Keratinocyte (primary cell): Measurements from ENCODE around the gene ATF7. TPM values are rescaled to one million over a fixed set of nuclear protein-coding genes. Genes with fewer than 3 reads are reported as not detected.

Experiments used
- DNase-seq: peaks from one replicate; pipeline ENCODE4 v3.0.0-alpha.2; 2011; ENCODE audit warnings: low read depth, missing footprints, low spot score
- FAIRE-seq: peaks from 2 replicates; lab custom pipeline; 2011; peaks lifted over from hg19 to GRCh38; lab: Jason Lieb, UNC
- H2AFZ ChIP-seq: 2 replicates; pipeline ENCODE4 v1.6.0; 2012; ENCODE audit warnings: low read length, control low read depth, inconsistent platforms; ENCODE audit not compliant: control insufficient read depth
- H3K27ac ChIP-seq: 2 replicates; pipeline ENCODE4 v1.5.1; 2011; ENCODE audit warnings: low read length; ENCODE audit not compliant: control insufficient read depth, insufficient read depth
- H3K27me3 ChIP-seq: 3 replicates; pipeline ENCODE4 v1.6.0; 2011; ENCODE audit warnings: low read length; ENCODE audit not compliant: control insufficient read depth, insufficient read depth; ENCODE audit errors: extremely low read depth
- H3K36me3 ChIP-seq, 2 experiments: 2 replicates in 1 of 2; 3 replicates in 1 of 2; pipeline ENCODE4 v1.5.1; 2011; ENCODE audit warnings: low read length in 2 of 2, mild to moderate bottlenecking in 1 of 2; ENCODE audit not compliant: control insufficient read depth in 2 of 2, insufficient read depth in 2 of 2; ENCODE audit errors: extremely low read depth in 1 of 2
- H3K4me1 ChIP-seq: 3 replicates; pipeline ENCODE4 v1.5.1; 2011; ENCODE audit warnings: low read length; ENCODE audit not compliant: control insufficient read depth, insufficient read depth; ENCODE audit errors: extremely low read depth
- H3K4me2 ChIP-seq: 3 replicates; pipeline ENCODE4 v1.6.0; 2011; ENCODE audit warnings: low read depth, low read length; ENCODE audit not compliant: control insufficient read depth, insufficient read depth; ENCODE audit errors: extremely low read depth
- H3K4me3 ChIP-seq, 3 experiments: fragments of 200-600 bp in 1 of 3; sonication (generic) in 1 of 3; 2 replicates in 2 of 3; 3 replicates in 1 of 3; pipeline ENCODE4 v1.5.1; 2011 to 2016; ENCODE audit warnings: low read length in 3 of 3, mild to moderate bottlenecking in 3 of 3, control low read depth in 2 of 3, inconsistent platforms in 1 of 3, low read depth in 1 of 3, mixed read lengths in 1 of 3, mixed run types in 1 of 3, moderate library complexity in 1 of 3; ENCODE audit not compliant: control insufficient read depth in 2 of 3, insufficient read depth in 2 of 3; ENCODE audit errors: extremely low read depth in 1 of 3
- H3K79me2 ChIP-seq: 2 replicates; pipeline ENCODE4 v1.6.0; 2012; ENCODE audit warnings: low read length; ENCODE audit not compliant: control insufficient read depth, insufficient read depth
- H3K9ac ChIP-seq: 3 replicates; pipeline ENCODE4 v1.6.0; 2011; ENCODE audit warnings: low read length; ENCODE audit not compliant: control insufficient read depth, insufficient read depth; ENCODE audit errors: extremely low read depth
- H3K9me1 ChIP-seq: 3 replicates; pipeline ENCODE4 v1.6.0; 2011; ENCODE audit warnings: low read length; ENCODE audit not compliant: control insufficient read depth, insufficient read depth; ENCODE audit errors: extremely low read depth
- H3K9me3 ChIP-seq: 2 replicates; pipeline ENCODE4 v1.5.1; 2012; ENCODE audit warnings: low read depth, low read length; ENCODE audit not compliant: control insufficient read depth
- H4K20me1 ChIP-seq: 3 replicates; pipeline ENCODE4 v1.6.0; 2011; ENCODE audit warnings: low read length; ENCODE audit not compliant: control insufficient read depth, insufficient read depth; ENCODE audit errors: extremely low read depth
- EZH2 ChIP-seq: IDR thresholded peaks from one replicate; pipeline ENCODE4 v1.6.1; 2012; ENCODE audit warnings: inconsistent platforms, mild to moderate bottlenecking, low read length, moderate library complexity
- dilution Hi-C: fragments of 300-500 bp; cut with MboI; formaldehyde crosslinking; loops from one replicate; pipeline ENCODE4 v1.7.0; 2020; ENCODE audit warnings: low sequenced_read_pairs; ENCODE audit not compliant: extremely low pct_ligation_motif_present
- polyA minus RNA-seq, 3 experiments: library from RNA; depleted of rRNA, polyadenylated mRNA; stranded (reverse); fragments of >200 nt; gene quantifications; 1 replicate in 1 of 3; 2 replicates in 1 of 3; 3 replicates in 1 of 3; pipeline ENCODE4 v1.2.3, GENCODE V29; 2011
- polyA plus RNA-seq, 5 experiments: library from polyadenylated mRNA; depleted of rRNA in 3 of 5; stranded (reverse) in 3 of 5; stranded (forward) in 1 of 5; unstranded in 1 of 5; fragments of >200 nt; gene quantifications; 1 replicate in 1 of 5; 2 replicates in 3 of 5; 3 replicates in 1 of 5; pipeline versions ENCODE4 v1.2.1 to v1.2.3, GENCODE V29; 2011 to 2012; ENCODE audit warnings: missing spikeins in 2 of 5, low read depth in 1 of 5, low replicate concordance in 1 of 5
- TF ChIP-seq, protein P1 (sequence below), 3 experiments: IDR thresholded peaks in 1 of 3; conservative IDR thresholded peaks in 1 of 3; optimal IDR thresholded peaks in 1 of 3; 2 replicates in 2 of 3; 3 replicates in 1 of 3; pipeline versions ENCODE3 to v1.5.1; 2011; ENCODE audit warnings: low read length in 3 of 3, mild to moderate bottlenecking in 3 of 3, moderate library complexity in 2 of 3, control low read depth in 1 of 3, inconsistent platforms in 1 of 3; ENCODE audit not compliant: insufficient read depth in 2 of 3; ENCODE audit errors: extremely low read depth in 1 of 3

ATF7 gene
- polyA plus RNA-seq: 12.9 to 18.0 TPM (median 16.3 TPM) in 3 replicates
- 12.9 TPM for polyA plus RNA-seq (2011; ENCODE audit: low read depth)
- polyA plus RNA-seq (2011; cell fraction: cytosol; rRNA removed): 12.4 and 19.6 TPM in 2 replicates
- polyA plus RNA-seq (2011; cell fraction: nucleus; rRNA removed): 32.8 and 33.5 TPM in 2 replicates
- 10.3 and 14.5 TPM in 2 replicates for polyA plus RNA-seq (2012; ENCODE audit: low replicate concordance)
- polyA minus RNA-seq: 19.0 to 43.0 TPM (median 28.8 TPM) in 3 replicates
- 23.6 TPM for polyA minus RNA-seq (2011; cell fraction: cytosol; rRNA and poly(A)+ RNA removed)
- 14.2 and 31.1 TPM in 2 replicates for polyA minus RNA-seq (2011; cell fraction: nucleus; rRNA and poly(A)+ RNA removed)

GRCh38 chr12:53625946-53626701 is at the start of gene ATF7:
Gene ATF7 (minus strand): TSS chr12:53626382. CDS start chr12:53601000, 25,382 bp downstream.
- Histone ChIP-seq H3K4me2 (peak within 1 kb of the TSS; percentile 96), H3K79me2 (peaks cover 47% of the 10 kb centered on the region), H3K27me3 (no peaks in the 10 kb centered on the region), H3K9me1 (no peaks in the 10 kb centered on the region), H3K9me3 (no peaks in the 10 kb centered on the region), H3K27ac (peak within 1 kb of the TSS; percentile 97), H4K20me1 (no peaks in the 10 kb centered on the region), H3K4me1 (peaks cover 26% of the 10 kb centered on the region), H3K9ac (peak within 1 kb of the TSS; percentile 99), H3K36me3 (no peaks in the 10 kb centered on the region), H2AFZ (peak within 1 kb of the TSS; percentile 100), H3K4me3 (peak within 1 kb of the TSS; percentile 58 to 94 (median 92))
- dilution Hi-C loops: no loop called here
- no peak for TF ChIP-seq EZH2
- TF ChIP-seq, protein P1, sequence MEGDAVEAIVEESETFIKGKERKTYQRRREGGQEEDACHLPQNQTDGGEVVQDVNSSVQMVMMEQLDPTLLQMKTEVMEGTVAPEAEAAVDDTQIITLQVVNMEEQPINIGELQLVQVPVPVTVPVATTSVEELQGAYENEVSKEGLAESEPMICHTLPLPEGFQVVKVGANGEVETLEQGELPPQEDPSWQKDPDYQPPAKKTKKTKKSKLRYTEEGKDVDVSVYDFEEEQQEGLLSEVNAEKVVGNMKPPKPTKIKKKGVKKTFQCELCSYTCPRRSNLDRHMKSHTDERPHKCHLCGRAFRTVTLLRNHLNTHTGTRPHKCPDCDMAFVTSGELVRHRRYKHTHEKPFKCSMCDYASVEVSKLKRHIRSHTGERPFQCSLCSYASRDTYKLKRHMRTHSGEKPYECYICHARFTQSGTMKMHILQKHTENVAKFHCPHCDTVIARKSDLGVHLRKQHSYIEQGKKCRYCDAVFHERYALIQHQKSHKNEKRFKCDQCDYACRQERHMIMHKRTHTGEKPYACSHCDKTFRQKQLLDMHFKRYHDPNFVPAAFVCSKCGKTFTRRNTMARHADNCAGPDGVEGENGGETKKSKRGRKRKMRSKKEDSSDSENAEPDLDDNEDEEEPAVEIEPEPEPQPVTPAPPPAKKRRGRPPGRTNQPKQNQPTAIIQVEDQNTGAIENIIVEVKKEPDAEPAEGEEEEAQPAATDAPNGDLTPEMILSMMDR (optimal IDR thresholded peaks at IDR 0.05 in 1 of 3, IDR thresholded peaks at IDR 0.05 in 1 of 3, conservative IDR thresholded peaks at IDR 0.05 in 1 of 3; ENCODE audit: extremely low read depth in 1 of 3, insufficient read depth in 2 of 3, low read length in 3 of 3): no peak
- FAIRE-seq (no peak), DNase-seq (peak; percentile 94)

- no peaks in the 10 kb centered on the region for H4K20me1 ChIP-seq
- FAIRE-seq: no peak
Measured at GRCh38 chr12:53674977-53675700, 49.0 kb upstream of the ATF7 start.

More at GRCh38 chr12:53674977-53675700, 49.0 kb upstream of the ATF7 start:
- TF ChIP-seq, protein P1 (optimal IDR thresholded peaks at IDR 0.05 in 1 of 3, IDR thresholded peaks at IDR 0.05 in 1 of 3, conservative IDR thresholded peaks at IDR 0.05 in 1 of 3; ENCODE audit: extremely low read depth in 1 of 3, insufficient read depth in 2 of 3, low read length in 3 of 3): no peak
- no peak for TF ChIP-seq EZH2
- Histone ChIP-seq H3K4me3 (peak overlapping the region; percentile 51 to 96 (median 80)), H3K9me1 (no peaks in the 10 kb centered on the region), H2AFZ (peak overlapping the region; percentile 98), H3K4me2 (peak overlapping the region; percentile 83), H3K27me3 (no peaks in the 10 kb centered on the region), H3K27ac (peak overlapping the region; percentile 93), H3K4me1 (peaks cover 30% of the 10 kb centered on the region), H3K36me3 (peaks cover 3 to 6% of the 10 kb centered on the region in 2 experiments), H3K9ac (peak overlapping the region; percentile 93), H3K9me3 (no peaks in the 10 kb centered on the region), H3K79me2 (peaks cover 8% of the 10 kb centered on the region)
- DNase-seq: no peak
- dilution Hi-C loops: no loop called here
